HL-60 (cell line): ENCODE results near the gene CTSL.
A peak's percentile ranks its signal among the peaks of the same experiment; 100 is the strongest.

Experiments used
- POLR2AphosphoS5 ChIP-seq: IDR thresholded peaks from 2 replicates; pipeline ENCODE4 v1.6.1; 2012; ENCODE audit warnings: low read depth
- SPI1 ChIP-seq: IDR thresholded peaks from 2 replicates; pipeline ENCODE4 v1.6.1; 2012; ENCODE audit warnings: low read depth, mild to moderate bottlenecking, borderline replicate concordance
- TF ChIP-seq, protein P1 (sequence below): IDR thresholded peaks from one replicate; pipeline ENCODE4 v1.5.1; 2011; ENCODE audit warnings: low read length, control low read depth, inconsistent platforms; ENCODE audit not compliant: insufficient read depth
- TF ChIP-seq, protein P2 (sequence below): IDR thresholded peaks from 2 replicates; pipeline ENCODE4 v1.6.1; 2012; ENCODE audit warnings: low read depth; ENCODE audit not compliant: insufficient replicate concordance

DNA sequence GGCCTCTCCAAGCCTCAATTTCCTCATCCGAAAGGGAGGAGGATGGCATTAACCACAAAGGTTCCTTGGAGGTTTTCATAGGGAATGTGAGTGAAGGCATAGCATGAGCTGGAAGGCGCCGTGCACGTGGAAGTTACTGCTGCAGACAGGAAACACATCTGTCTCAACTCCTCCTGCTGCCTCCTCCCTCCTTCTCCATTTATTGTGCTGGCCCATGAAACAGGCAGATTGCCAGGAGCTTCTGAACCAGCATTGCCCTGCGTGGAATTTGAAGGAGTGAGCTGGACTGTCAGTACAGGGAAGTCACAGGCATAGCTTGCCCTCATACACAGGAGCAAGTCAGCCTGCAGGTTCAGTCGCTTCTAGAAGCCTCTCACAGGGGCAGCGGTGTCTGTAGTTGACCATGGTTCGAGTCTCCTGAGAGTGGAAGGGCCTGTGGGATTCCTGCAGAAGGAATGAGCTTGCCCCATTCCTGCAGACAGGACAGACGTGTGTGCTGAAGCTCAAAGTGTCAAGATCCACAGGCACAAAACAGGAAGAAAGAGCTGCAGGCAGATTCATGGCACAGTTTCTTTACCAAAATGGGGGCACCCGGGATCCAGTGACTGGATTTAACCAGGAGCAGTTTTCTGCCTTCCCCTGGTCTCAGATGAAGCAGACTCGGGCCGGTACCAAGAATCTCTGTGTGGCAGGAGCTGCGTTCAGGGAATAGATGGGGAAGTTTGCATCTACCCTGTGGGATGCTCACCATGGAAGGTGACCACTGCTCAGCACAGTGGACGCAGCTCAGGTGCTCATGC is 48.7 kb upstream of the CTSL start:
- TF ChIP-seq, protein P1, sequence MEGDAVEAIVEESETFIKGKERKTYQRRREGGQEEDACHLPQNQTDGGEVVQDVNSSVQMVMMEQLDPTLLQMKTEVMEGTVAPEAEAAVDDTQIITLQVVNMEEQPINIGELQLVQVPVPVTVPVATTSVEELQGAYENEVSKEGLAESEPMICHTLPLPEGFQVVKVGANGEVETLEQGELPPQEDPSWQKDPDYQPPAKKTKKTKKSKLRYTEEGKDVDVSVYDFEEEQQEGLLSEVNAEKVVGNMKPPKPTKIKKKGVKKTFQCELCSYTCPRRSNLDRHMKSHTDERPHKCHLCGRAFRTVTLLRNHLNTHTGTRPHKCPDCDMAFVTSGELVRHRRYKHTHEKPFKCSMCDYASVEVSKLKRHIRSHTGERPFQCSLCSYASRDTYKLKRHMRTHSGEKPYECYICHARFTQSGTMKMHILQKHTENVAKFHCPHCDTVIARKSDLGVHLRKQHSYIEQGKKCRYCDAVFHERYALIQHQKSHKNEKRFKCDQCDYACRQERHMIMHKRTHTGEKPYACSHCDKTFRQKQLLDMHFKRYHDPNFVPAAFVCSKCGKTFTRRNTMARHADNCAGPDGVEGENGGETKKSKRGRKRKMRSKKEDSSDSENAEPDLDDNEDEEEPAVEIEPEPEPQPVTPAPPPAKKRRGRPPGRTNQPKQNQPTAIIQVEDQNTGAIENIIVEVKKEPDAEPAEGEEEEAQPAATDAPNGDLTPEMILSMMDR = no peak
- TF ChIP-seq POLR2AphosphoS5 = peak; percentile 64
- TF ChIP-seq, protein P2, sequence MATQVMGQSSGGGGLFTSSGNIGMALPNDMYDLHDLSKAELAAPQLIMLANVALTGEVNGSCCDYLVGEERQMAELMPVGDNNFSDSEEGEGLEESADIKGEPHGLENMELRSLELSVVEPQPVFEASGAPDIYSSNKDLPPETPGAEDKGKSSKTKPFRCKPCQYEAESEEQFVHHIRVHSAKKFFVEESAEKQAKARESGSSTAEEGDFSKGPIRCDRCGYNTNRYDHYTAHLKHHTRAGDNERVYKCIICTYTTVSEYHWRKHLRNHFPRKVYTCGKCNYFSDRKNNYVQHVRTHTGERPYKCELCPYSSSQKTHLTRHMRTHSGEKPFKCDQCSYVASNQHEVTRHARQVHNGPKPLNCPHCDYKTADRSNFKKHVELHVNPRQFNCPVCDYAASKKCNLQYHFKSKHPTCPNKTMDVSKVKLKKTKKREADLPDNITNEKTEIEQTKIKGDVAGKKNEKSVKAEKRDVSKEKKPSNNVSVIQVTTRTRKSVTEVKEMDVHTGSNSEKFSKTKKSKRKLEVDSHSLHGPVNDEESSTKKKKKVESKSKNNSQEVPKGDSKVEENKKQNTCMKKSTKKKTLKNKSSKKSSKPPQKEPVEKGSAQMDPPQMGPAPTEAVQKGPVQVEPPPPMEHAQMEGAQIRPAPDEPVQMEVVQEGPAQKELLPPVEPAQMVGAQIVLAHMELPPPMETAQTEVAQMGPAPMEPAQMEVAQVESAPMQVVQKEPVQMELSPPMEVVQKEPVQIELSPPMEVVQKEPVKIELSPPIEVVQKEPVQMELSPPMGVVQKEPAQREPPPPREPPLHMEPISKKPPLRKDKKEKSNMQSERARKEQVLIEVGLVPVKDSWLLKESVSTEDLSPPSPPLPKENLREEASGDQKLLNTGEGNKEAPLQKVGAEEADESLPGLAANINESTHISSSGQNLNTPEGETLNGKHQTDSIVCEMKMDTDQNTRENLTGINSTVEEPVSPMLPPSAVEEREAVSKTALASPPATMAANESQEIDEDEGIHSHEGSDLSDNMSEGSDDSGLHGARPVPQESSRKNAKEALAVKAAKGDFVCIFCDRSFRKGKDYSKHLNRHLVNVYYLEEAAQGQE = no peak
- TF ChIP-seq SPI1 = no peak
